NCI-H524 (cell line): ENCODE measurements around the gene AKIP1.
A peak's percentile ranks its signal among the peaks of the same experiment; 100 is the strongest.
"Not testable (repeated sequence)": the region's sequence is repeated elsewhere in the genome, so short reads cannot be mapped to it uniquely, and the experiment has no call there.

Experiments used
- DNase-seq, 2 experiments: peaks; one replicate each; lab custom pipeline; 2025; lab: John Stamatoyannopoulos, UW

The AKIP1 gene

GRCh38 chr11:8911029-8911823 is at the start of gene AKIP1:
Gene AKIP1 (plus strand): TSS chr11:8911189. CDS start chr11:8911450, 261 bp downstream.
- peak; percentile 94 to 96 for DNase-seq

- DNase-seq: peak; percentile 31 to 43
Measured at GRCh38 chr11:8863838-8864237, 47.2 kb upstream of the AKIP1 start.

GRCh38 chr11:8865304-8865703 is 45.7 kb upstream of the AKIP1 start:
- DNase-seq: no peak

- no peak for DNase-seq
Measured at GRCh38 chr11:8867035-8867434, 44.0 kb upstream of the AKIP1 start.

DNA sequence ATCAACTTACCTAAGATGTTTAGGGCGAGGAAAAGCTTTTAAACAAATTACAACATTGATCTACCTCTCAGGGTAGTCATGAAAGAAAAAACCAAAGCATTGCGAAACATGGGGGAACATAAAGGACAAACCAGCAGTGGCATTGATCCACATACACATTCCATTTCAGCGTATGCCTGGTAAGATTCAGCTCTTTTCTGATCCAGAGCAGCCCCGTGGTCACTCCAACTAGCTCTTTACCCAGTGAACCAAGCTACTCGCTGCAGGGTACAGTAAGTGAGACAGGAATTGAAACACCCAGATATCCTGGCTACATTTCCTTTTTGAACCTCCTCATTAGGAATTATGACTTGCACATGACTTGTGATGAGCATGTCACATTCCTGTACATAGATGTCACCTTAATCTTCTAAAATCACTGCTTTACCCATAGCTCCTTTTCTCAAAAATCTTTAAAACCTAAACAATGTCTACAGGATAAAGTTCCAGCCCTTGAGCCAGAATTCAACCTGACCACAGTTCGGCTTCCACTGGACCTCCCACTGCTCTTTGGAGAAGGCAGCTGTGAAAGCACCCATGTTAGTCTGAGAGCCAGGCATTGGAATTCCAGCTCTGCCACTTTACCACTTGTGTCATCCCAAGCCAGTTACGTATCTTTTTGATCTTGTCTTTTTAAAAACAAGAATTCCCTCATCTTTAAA is 42.9 kb upstream of the AKIP1 start:
- DNase-seq: no peak

DNA sequence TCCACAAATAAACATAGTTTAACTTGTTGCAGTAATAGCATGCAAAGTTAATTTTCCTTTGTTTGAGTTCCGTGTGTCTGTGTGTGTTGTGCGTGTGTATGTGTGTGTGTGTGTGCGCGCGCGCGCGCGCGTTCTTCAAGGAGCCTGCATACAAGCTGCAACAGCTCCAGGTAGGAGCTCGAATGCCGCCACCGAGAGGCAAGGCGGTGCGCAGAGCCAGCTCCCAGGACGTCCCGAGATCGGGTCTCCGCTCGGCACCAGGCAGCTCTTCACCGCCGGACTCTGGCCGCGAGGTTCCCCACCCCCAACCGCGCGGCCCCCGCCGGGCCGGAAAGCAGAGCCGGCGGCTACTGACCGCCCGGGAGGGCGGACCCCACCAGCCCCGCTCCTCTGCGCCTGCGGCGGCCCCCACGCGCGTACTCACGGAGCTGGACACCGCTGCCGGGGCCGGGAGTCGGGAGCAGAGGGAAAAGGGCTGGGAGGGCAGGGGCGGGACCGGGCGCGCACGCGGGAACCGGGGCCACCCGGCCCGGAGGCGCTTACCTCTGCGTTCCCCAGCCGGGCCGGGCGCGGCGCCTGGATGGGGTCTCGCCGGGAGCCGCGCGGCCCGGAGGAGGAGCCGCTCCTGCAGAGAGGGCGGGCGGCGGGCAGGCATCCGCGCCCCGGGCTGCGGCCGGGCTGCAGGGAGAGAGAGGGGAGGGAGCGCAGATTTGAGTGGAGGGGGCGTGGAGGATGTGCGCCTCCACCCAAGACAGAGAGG is 40.4 kb upstream of the AKIP1 start:
- DNase-seq: peak; percentile 21 to 71

- DNase-seq: peak; percentile 71 to 80
Measured at GRCh38 chr11:8871171-8871775, 39.7 kb upstream of the AKIP1 start.

DNA sequence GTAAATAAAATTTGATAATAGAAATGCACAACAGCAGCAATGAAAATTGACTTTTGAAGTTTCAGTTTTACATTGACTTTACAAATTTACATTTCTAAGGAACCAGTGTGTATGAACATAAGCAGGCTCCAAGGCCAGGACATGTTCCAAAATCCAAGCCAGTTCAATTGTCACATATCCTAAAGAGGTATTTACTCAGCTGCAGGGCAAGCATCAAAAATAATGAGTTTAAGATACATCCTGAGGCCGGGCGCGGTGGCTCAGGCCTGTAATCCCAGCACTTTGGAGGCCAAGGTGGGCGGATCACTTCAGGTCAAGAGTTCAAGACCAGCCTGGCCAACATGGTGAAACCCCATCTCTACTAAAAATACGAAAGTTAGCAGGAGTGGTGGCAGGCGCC is 39.0 kb upstream of the AKIP1 start:
- no peak for DNase-seq

DNA sequence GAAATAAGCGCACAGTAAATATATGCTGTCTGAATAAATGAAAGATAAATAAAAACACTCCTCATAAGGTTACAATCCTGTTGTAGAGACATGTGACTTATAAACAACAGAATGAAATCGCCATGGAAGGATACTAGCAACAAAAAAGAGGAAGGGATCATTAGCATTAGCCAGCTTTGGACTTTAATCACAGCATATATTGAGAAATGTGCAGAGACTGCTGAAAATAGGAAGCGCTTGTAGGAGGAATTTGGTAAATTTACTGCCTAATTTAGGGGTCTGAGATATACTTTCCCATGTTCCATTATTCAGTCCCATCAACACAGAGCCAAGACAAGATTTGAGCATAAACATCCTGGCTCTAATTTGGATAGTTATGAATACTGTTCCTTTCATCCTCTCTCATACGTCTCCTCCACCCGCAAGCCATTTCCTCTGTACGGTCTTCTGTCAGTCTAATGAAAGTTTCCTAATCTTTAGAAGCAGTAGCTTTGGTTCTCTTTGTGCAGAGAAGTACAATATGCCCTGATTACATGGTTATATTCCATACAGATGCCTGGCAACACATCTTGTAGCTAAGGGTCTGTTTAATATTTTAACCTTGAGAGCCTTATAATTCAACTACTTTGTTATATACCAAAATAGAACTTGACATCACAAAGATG is 37.1 kb upstream of the AKIP1 start:
- DNase-seq: no peak

- no peak for DNase-seq
Measured at GRCh38 chr11:8878771-8879170, 32.2 kb upstream of the AKIP1 start.

- not testable (repeated sequence) for DNase-seq
Measured at GRCh38 chr11:8881585-8881984, 29.4 kb upstream of the AKIP1 start.

GRCh38 chr11:8886322-8886721 is 24.7 kb upstream of the AKIP1 start:
- no peak for DNase-seq

GRCh38 chr11:8891185-8891584 is 19.8 kb upstream of the AKIP1 start:
- DNase-seq: not testable (repeated sequence)

DNA sequence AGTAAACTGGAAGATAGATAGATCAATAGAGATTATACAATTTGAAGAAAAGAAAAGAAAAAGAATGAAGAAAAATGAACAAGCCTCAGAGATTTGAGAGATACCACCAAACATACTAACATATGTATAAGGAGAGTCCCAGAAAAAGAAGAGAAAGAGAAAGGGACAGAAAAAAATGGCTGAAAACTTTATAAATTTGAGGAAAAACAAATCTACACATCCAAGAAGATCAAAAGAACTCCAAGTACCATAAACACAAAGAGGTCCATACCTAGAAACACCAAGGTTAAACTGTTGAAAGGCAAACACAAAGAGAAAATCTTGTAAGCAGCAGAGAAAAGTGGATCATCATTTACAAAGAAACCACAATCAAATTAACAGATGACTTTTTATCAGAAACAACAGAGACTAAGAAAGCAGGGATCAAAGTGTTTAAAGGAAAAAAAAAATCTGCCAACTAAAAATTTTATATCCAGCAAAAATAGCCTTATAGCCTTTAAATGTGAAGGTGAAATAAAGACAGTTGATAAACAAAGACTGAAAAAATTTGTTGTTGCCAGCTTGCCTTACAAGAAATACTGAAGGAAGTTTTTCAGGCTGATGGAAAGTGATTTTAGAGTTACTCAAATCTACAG is 11.8 kb upstream of the AKIP1 start:
- no peak for DNase-seq

DNA sequence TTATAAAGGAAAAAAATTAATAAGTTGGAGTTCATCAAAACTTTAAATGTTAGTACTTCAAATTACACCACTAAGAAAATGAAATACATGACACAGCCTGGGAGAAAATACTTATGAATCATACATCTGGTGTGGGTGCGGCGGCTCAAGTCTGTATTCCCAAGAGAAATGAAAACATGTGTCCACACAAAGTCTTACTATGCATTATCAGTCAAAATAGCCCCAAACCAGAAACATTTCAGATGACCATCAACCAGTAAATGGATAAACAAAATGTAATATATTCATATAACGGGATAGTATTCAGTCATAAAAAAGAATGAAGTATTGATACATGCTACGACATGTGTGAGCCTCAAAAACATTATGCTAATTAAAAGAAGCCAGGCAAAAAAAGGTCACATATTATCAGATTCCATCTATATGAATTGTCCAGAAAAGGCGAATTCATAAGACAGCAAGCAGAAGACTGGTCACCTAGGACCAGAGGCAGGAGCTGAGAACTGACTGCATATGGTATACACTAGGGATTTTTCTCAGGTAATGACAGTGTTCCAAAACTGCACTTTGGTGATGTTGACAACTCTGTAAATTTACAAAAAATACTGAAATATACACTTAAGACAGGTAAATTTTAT is 5.3 kb upstream of the AKIP1 start:
- DNase-seq: no peak

DNA sequence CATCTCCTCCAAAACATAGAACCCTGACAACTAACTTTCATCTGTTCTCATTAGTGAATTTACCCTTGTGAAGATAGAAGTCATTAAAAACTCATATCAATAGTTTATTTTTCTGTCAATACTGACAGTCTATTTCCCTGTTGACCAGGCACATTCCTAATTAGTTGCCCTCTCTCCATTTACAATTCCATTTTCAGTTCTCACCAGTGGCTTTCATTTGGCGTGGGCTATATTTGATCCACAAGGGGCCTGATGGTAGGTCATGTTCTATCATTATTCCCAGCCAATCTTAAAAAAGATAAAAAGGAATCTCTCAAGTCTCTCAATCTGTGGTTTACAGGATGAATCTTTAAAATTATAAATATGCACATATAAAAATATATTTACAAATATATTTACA is 3.9 kb upstream of the AKIP1 start:
- no peak for DNase-seq

DNA sequence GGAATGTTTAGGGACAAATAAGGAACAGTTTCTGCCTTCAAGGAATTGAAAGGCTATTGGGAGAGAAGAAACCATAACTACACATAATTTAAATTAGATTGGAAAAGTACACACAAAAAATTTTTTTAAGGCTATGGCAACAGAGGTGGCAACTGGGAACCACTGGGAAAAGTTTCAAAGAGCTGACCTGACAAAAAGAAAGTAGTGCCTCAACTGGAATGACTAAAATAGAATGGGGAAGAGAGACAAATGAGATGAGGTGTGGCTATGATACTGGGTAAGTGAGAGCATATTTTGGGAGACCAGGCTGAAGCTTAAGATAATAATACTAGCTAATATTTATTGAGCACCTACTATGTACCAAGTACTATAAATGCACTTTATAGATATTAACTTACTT is 2.9 kb upstream of the AKIP1 start:
- no peak for DNase-seq

DNA sequence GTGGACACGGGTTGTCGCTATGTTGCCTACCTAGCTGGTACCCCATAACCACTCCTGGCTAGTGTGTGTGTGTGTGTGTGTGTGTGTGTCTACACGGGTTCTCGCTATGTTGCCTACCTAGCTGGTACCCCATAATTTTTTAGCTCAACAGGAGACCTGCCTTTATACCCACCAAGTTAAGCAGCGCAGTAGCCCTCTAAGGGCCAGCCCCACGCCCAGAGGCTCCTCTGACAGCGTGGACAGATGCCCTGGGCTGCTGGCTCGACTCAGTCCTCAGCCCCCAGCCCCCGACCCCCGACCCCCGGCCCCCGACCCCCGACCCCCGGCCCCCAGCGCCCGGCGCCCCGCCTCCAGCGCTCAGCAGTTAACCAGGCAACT is 351 bp upstream of the AKIP1 start:
- no peak for DNase-seq

DNA sequence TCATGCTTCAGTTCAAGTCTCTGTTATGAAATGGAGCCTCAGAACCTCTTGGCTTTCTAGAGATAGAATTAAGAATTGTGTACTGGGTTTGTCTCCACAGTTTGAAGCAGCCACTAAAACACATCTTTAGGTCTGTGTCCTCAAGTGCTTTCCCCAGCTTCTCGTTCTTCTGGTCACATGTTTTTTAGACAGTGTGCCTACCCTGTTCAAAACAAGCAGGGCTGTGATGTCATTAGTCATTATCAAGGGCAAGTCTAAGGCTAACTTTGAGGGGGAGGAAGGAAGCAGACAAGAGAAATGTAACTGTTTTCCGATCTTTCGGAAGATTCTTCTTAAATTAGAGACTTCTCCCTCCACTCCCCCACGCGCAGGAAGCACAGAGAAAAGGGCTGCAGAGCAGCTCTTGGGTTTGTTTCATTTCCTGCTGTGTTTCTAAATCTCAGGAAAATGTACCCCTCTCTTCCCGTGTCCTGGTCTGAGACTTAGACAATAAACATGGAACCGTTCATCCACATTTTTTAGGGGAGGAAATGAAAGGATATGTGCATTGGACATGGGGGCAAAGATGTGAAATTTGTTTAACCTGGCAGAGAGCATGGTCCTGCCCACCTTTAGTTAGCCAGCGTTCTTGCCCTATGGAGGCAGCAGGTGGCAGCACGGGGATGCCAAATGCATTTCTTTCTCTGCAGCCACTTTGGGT is 3.1 kb downstream of the AKIP1 start:
- peak; percentile 9 to 50 for DNase-seq

DNA sequence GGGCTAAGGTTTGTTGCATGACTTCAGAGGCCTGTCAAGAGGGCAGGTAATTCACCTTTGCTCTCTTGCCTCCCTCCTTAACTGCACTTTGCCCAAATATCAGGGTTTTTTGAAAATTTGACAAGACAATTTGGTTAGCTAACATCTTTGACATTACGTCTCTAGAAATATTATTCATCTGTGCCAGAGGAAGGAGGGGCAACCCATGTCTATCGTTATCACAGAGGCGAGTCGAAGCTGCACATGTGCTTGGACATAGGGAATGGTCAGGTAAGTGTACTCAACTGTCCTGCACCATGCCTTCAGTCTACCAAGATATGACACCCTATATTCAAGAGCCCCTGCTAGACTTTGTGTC is 3.7 kb downstream of the AKIP1 start:
- DNase-seq: no peak
